Right lobe of liver (tissue), 4 donors: Measurements from ENCODE around the gene ZBTB18.

Source experiments
- CTCF ChIP-seq, 4 donors: fragments of 200-600 bp in 3 of 4; fragments of 450-650 bp in 1 of 4; IDR thresholded peaks; one replicate each; pipeline versions ENCODE4 v1.5.1 to v1.8.0; 2016 to 2022; ENCODE audit warnings: antibody characterized with exemption in 4 of 4, mild to moderate bottlenecking in 2 of 4
- POLR2A ChIP-seq: fragments of 450-650 bp; IDR thresholded peaks from one replicate; pipeline ENCODE4 v1.6.1; 2017; ENCODE audit warnings: antibody characterized with exemption, mild to moderate bottlenecking
- donor health status: DM: no; HTN: no; CAD: no.
- donor health status: DM: no; HTN: no; CAD: no.
- donor health status: DM: no; HTN: yes; CAD: no.

GRCh38 chr1:244075247-244075722, 24.2 kb downstream of the ZBTB18 start:
- TF ChIP-seq POLR2A (no peak), CTCF (IDR thresholded peaks at IDR 0.05) (no peak)
